Activated CD4-positive, CD25-positive, alpha-beta regulatory T cell (primary cell): ENCODE data around the gene KCNG2.

ENCODE experiments used
- DNase-seq, 4 experiments: peaks; one replicate each; lab custom pipeline; 2025; lab: John Stamatoyannopoulos, UW

The KCNG2 gene

GRCh38 chr18:79911344-79912270, 113.9 kb downstream of the KCNG2 start:
- no peak for DNase-seq

GRCh38 chr18:79912409-79912991, 114.8 kb downstream of the KCNG2 start:
- DNase-seq: no peak

GRCh38 chr18:79912994-79913831, 115.5 kb downstream of the KCNG2 start:
- DNase-seq: no peak

GRCh38 chr18:79914614-79915160, 116.9 kb downstream of the KCNG2 start:
- DNase-seq: no peak

- no peak for DNase-seq
Measured at GRCh38 chr18:79915161-79916127, 117.7 kb downstream of the KCNG2 start.

- no peak for DNase-seq
Measured at GRCh38 chr18:79916128-79916494, 118.4 kb downstream of the KCNG2 start.

- no peak for DNase-seq
Measured at GRCh38 chr18:79916546-79917168, 118.9 kb downstream of the KCNG2 start.

- no peak for DNase-seq
Measured at GRCh38 chr18:79917169-79917852, 119.6 kb downstream of the KCNG2 start.

GRCh38 chr18:79917853-79918614, 120.3 kb downstream of the KCNG2 start:
- DNase-seq: no peak

GRCh38 chr18:79918615-79919011, 120.9 kb downstream of the KCNG2 start:
- DNase-seq: no peak

GRCh38 chr18:79919089-79919488, 121.4 kb downstream of the KCNG2 start:
- no peak for DNase-seq

- no peak for DNase-seq
Measured at GRCh38 chr18:79921984-79922965, 124.5 kb downstream of the KCNG2 start.

- no peak for DNase-seq
Measured at GRCh38 chr18:79922971-79923411, 125.3 kb downstream of the KCNG2 start.

- no peak for DNase-seq
Measured at GRCh38 chr18:79923896-79924585, 126.3 kb downstream of the KCNG2 start.

- DNase-seq: no peak
Measured at GRCh38 chr18:79924814-79925731, 127.3 kb downstream of the KCNG2 start.

- no peak for DNase-seq
Measured at GRCh38 chr18:79926306-79926705, 128.6 kb downstream of the KCNG2 start.
